Activated naive CD8-positive, alpha-beta T cell treated with anti-CD3 and anti-CD28 coated beads, Interleukin-2, amount 50 U/mL, for 24 hours (primary cell): Measurements from ENCODE around the gene OGA.

Source experiments
- ATAC-seq: fragments of 150-1000 bp; cut with Tn5 transposase; one replicate; pipeline ENCODE4 v1.10.0; 2021
- DNase-seq: peaks from one replicate; pipeline ENCODE4 v3.0.0; 2021
- H3K27ac Mint-ChIP-seq: one replicate; pipeline ENCODE4 v1.8.0; 2021; ENCODE audit warnings: mild to moderate bottlenecking, mixed read lengths
- H3K27me3 Mint-ChIP-seq: one replicate; pipeline ENCODE4 v1.8.0; 2021; ENCODE audit warnings: mixed read lengths
- H3K36me3 Mint-ChIP-seq: one replicate; pipeline ENCODE4 v1.8.0; 2021; ENCODE audit warnings: low read depth, mixed read lengths
- H3K4me1 Mint-ChIP-seq: one replicate; pipeline ENCODE4 v1.8.0; 2021; ENCODE audit warnings: mixed read lengths
- H3K4me3 Mint-ChIP-seq: one replicate; pipeline ENCODE4 v1.8.0; 2021; ENCODE audit warnings: mild to moderate bottlenecking, moderate library complexity, mixed read lengths
- H3K9me3 Mint-ChIP-seq: one replicate; pipeline ENCODE4 v1.8.0; 2021; ENCODE audit warnings: mixed read lengths

Gene OGA

DNA sequence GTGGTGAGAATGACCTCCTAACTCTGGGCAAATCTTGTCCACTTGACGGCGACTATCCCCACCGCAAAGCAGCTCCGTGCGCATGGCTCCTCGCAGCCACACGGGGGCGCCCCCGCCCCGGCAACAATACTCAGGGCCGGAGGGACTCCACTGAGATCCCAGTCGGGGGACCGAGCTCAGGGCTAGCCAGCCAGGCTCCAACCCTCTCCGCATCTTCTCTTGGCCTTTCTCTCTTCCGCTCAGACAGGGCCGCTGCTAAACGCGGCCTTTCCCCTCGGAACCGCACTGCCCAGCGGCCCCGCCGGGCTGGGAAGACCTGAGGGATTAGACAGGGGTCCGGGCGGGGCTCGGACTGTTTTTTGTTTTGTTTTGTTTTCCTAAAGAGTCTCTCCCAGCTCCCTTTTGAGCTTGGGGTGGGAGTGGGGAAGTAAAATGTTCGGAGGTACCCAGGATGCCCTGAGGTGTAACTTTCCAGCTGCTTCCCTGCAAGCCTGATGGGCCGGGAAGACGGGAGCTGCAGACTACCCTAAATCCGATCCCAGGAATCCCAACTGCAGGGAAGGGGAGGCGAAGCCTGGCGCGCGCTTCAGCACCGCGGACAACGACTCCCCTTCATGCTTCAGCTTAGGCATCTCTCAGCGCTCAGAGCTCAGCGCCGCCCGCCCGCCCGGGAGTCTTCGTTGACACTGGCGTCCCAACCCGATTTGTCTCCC lies 22.7 kb upstream of the OGA start:
- DNase-seq (peak; percentile 85), ATAC-seq (peak; percentile 76)
- Mint-ChIP-seq H3K27me3 (peaks cover 9% of the 10 kb centered on the region), H3K4me1 (peaks cover 53% of the 10 kb centered on the region), H3K4me3 (peak overlapping the region; percentile 83), H3K9me3 (no peaks in the 10 kb centered on the region), H3K36me3 (peaks cover 1% of the 10 kb centered on the region), H3K27ac (no peak overlapping the region)

DNA sequence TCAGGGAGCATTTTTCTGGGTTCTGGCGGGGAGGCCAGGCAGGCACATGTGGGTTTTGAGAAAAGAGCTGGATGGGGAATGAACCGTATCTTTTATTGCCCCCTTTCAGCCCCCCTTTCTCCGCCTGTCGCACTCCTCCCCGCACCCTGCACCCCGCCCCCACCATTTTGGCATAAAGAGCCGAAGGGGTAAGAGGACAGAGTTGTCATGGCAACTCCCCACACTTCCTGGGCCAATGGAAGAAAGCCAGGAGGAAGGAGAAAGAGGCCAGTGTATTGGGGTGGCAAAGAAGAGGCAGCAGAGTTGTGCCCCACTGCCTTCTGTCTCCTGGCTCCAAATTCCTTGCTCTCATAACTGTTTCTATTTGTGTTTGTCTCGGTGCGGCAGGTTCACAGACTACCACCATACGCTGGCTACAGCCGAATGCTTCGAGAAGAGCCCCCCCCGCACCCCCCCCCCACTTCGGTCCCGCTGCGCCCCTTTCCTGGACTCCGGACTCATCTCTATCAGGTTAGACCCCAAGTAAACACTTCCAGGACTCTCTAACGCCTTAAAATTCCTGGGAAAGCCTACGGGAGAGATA lies 21.9 kb upstream of the OGA start:
- no peak for ATAC-seq
- peaks cover 58% of the 10 kb centered on the region for H3K4me1 Mint-ChIP-seq
- peak overlapping the region; percentile 83 for H3K4me3 Mint-ChIP-seq
- no peaks in the 10 kb centered on the region for H3K36me3 Mint-ChIP-seq
- no peak for DNase-seq
- no peaks in the 10 kb centered on the region for H3K9me3 Mint-ChIP-seq
- H3K27me3 Mint-ChIP-seq, result peaks cover 9% of the 10 kb centered on the region
- H3K27ac Mint-ChIP-seq, result no peak overlapping the region

- ATAC-seq, result peak; percentile 17
- H3K36me3 Mint-ChIP-seq, result no peaks in the 10 kb centered on the region
- H3K27me3 Mint-ChIP-seq, result peaks cover 9% of the 10 kb centered on the region
- H3K27ac Mint-ChIP-seq, result no peak overlapping the region
- H3K9me3 Mint-ChIP-seq, result no peaks in the 10 kb centered on the region
- H3K4me1 Mint-ChIP-seq, result peaks cover 63% of the 10 kb centered on the region
- peak; percentile 70 for DNase-seq
- peak overlapping the region; percentile 67 for H3K4me3 Mint-ChIP-seq
Measured at GRCh38 chr10:101839416-101840063, 21.3 kb upstream of the OGA start.

DNA sequence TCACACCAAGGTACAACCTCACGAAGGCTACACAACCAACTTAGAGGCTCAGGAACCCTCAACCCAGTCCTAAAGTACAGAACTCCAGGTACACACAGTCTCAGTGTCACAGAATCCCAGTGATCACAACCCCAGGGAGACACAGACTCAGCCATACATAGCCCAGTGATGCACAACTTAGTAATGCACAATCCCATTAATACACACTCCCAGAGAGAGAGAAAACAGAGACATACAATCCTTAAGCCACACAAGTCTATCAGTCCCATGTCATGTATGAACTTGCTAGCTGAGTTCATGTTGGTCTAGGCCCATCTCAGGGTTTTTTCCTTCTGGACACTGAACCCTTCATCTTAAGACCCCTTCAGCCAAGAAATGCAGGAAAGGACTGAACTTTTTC lies 20.8 kb upstream of the OGA start:
- no peak overlapping the region for H3K27ac Mint-ChIP-seq
- DNase-seq, result no peak
- H3K4me1 Mint-ChIP-seq, result peaks cover 63% of the 10 kb centered on the region
- H3K4me3 Mint-ChIP-seq, result peak overlapping the region; percentile 67
- H3K9me3 Mint-ChIP-seq, result no peaks in the 10 kb centered on the region
- H3K27me3 Mint-ChIP-seq, result peaks cover 6% of the 10 kb centered on the region
- no peak for ATAC-seq
- no peaks in the 10 kb centered on the region for H3K36me3 Mint-ChIP-seq

DNA sequence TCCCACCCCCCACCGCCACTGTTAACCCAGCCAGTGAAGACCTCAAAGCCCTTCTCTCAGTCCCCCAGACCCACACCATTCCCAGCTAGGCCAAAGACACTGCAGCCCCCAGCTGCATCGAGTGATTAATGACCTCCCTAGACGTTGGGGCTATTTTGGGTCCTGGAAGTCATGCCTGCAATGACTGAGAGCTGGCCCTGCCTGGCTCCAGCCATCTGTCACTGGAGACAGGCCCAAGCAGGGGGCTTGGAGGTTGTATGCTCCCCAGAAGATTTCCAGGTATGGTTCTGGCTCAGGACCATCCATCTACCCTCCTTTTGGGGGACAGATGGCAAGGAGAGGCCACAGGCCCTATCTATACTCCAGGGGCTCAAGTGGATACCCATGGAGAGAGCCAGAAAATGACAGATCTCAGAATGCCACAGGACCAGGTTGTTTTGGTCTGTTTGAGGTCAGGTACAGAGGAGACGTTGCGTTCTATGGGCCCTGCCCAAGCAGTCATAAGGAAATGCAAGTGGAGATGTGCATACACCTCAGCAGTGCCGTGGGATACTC lies 20.2 kb upstream of the OGA start:
- Mint-ChIP-seq H3K36me3 (no peaks in the 10 kb centered on the region), H3K4me3 (no peak overlapping the region), H3K27me3 (peaks cover 6% of the 10 kb centered on the region), H3K9me3 (no peaks in the 10 kb centered on the region), H3K27ac (no peak overlapping the region), H3K4me1 (peaks cover 65% of the 10 kb centered on the region)
- DNase-seq, result no peak
- no peak for ATAC-seq

DNA sequence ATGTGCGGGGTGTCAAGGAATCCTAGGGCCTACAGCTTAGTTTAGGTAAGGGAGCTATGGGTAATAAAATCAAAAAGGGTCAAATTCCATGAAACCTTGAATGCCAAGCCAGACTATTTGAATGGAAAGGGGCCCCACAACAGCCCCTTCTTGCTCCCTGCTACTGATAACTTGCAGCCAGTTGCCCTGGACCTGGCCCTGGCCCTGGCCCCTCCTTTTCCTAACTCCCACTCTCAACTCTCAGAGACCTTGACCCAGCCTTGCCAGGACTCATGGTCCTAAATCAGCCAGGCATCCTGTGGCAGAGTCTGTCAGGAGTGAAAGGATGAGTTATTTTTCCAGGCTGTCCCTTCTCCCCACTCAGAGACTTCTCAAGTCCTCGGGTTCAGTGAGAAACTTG lies 19.5 kb upstream of the OGA start:
- Mint-ChIP-seq H3K9me3 (no peaks in the 10 kb centered on the region), H3K4me1 (peaks cover 64% of the 10 kb centered on the region), H3K27me3 (peaks cover 6% of the 10 kb centered on the region), H3K4me3 (no peak overlapping the region), H3K36me3 (no peaks in the 10 kb centered on the region), H3K27ac (no peak overlapping the region)
- ATAC-seq, result no peak
- DNase-seq, result no peak

DNA sequence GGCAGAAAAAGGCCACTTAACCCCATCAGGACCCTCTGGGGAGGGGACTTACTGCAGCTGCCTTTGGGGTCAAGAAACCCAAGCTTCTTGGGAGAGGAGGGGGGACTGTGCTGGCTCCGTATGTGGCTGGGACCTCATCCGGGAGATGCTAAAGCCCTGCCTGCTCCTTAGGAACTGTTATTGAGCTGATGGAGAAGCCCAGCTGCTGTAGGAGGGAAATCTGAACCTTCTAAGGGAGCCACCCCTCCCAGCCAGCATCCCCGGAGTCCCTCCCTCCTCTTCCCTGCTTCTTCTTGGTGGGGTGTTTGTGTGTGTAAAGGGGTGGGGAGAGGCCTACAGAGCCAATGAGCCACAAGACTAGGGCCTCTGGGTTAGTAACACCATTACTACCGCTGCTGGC lies 17.1 kb upstream of the OGA start:
- H3K36me3 Mint-ChIP-seq, result no peaks in the 10 kb centered on the region
- H3K27me3 Mint-ChIP-seq, result peaks cover 2% of the 10 kb centered on the region
- H3K9me3 Mint-ChIP-seq, result no peaks in the 10 kb centered on the region
- no peak overlapping the region for H3K4me3 Mint-ChIP-seq
- no peak overlapping the region for H3K27ac Mint-ChIP-seq
- H3K4me1 Mint-ChIP-seq, result peaks cover 58% of the 10 kb centered on the region
- DNase-seq, result no peak
- no peak for ATAC-seq

DNA sequence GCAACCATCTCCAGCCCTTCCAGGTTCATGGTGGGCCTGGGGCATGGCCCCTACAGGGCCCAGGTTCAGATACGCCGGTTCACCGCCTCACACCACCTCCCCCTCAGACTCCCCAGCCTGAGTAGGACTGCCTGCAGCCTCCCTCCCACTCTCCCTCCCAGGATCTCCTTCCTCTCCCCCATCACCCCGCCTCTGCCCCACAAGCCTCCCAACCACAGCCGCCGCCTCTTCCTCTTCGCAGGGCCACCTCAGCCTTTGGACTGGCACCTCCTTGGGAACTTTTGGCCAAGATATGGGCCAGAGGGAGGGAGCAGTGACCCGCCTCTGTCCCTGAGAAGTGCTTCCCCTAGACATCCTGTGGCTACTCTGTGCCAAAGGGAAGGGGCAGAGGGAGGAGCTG lies 16.1 kb upstream of the OGA start:
- no peak for ATAC-seq
- H3K9me3 Mint-ChIP-seq, result no peaks in the 10 kb centered on the region
- H3K4me3 Mint-ChIP-seq, result no peak overlapping the region

GRCh38 chr10:101833466-101833865 lies 15.2 kb upstream of the OGA start:
- no peaks in the 10 kb centered on the region for H3K9me3 Mint-ChIP-seq
- H3K27me3 Mint-ChIP-seq, result peaks cover 3% of the 10 kb centered on the region
- H3K4me1 Mint-ChIP-seq, result peaks cover 55% of the 10 kb centered on the region
- ATAC-seq, result no peak
- DNase-seq, result no peak
- H3K36me3 Mint-ChIP-seq, result no peaks in the 10 kb centered on the region
- no peak overlapping the region for H3K27ac Mint-ChIP-seq
- H3K4me3 Mint-ChIP-seq, result no peak overlapping the region

More for the DNA sequence above, 16.1 kb upstream of the OGA start:
- no peak for DNase-seq
- Mint-ChIP-seq H3K4me1 (peaks cover 60% of the 10 kb centered on the region), H3K27me3 (peaks cover 3% of the 10 kb centered on the region), H3K27ac (no peak overlapping the region), H3K36me3 (no peaks in the 10 kb centered on the region)

DNA sequence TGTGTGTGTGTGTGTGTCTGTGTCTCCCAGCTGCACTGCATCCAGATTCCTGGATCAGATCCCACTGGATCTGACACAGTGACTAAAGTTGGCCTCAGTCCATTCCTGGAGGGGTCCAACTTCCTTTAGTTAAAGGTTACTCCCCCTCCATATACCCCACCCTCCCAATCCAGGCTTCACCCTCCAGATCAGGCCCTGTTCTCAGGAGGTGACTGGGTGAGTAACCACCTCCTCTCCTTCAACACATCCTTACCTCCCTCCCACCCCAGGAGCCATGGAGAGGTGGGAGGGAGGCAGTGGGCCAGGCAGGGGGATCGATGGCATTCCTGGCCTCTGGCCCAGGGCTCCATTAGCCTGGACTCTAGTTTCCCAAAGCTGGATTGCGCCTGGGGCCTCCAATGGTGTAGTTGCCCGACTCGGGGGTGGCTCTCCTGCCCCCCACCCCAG lies 14.1 kb upstream of the OGA start:
- H3K36me3 Mint-ChIP-seq, result no peaks in the 10 kb centered on the region
- peaks cover 3% of the 10 kb centered on the region for H3K27me3 Mint-ChIP-seq
- no peak overlapping the region for H3K4me3 Mint-ChIP-seq
- no peak for ATAC-seq
- H3K9me3 Mint-ChIP-seq, result no peaks in the 10 kb centered on the region
- no peak for DNase-seq
- no peak overlapping the region for H3K27ac Mint-ChIP-seq
- H3K4me1 Mint-ChIP-seq, result peaks cover 55% of the 10 kb centered on the region

GRCh38 chr10:101831169-101831811 lies 13.0 kb upstream of the OGA start:
- peaks cover 52% of the 10 kb centered on the region for H3K4me1 Mint-ChIP-seq
- H3K4me3 Mint-ChIP-seq, result peak overlapping the region; percentile 75
- DNase-seq (no peak), ATAC-seq (no peak)
- H3K9me3 Mint-ChIP-seq, result no peaks in the 10 kb centered on the region
- H3K27ac Mint-ChIP-seq, result peak overlapping the region; percentile 91
- H3K27me3 Mint-ChIP-seq, result peaks cover 3% of the 10 kb centered on the region
- no peaks in the 10 kb centered on the region for H3K36me3 Mint-ChIP-seq

DNA sequence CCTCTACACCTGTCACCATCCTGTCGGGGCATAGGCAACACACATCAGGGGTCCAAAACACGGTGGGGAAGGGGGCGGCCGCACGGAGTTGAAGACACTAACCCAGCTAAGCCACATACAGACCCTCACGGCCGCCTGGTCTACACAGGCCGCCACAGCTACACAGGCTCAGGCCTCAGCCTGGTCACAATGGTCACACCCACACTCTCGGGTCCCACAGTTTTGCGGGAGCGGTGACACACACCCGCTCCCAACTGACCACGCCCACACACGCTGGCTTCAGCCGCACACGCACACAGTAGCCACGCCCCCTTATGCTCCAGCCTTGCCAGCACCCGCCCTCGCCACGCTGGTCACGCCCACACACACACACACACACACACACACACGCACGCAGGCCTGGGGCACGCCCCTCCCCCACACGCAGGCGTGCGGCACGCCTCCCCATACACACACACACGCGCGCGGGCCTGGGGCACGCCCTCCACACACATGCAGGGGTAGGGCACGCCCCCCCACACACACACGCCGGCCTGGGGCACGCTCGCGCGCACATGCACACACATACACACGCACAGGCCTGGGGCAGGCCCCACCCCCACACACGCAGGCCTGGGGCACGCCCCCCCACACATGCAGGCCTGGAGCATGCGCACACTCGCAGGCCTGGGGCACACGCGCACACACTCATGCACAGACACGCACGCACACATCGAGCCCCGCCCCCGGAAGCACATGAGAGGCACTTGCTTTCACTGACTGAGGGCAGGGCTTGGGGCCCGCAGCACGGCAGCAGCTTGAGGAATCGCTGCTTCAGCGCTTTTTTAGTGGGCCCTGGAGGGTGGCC lies 12.3 kb upstream of the OGA start:
- Mint-ChIP-seq H3K4me3 (peak overlapping the region; percentile 75), H3K36me3 (no peaks in the 10 kb centered on the region), H3K4me1 (peaks cover 46% of the 10 kb centered on the region), H3K27me3 (peaks cover 3% of the 10 kb centered on the region), H3K27ac (peak overlapping the region; percentile 91), H3K9me3 (no peaks in the 10 kb centered on the region)
- DNase-seq, result peak; percentile 89
- peak; percentile 71 for ATAC-seq

- Mint-ChIP-seq H3K4me1 (peaks cover 41% of the 10 kb centered on the region), H3K4me3 (peak overlapping the region; percentile 75), H3K27me3 (peaks cover 3% of the 10 kb centered on the region), H3K9me3 (no peaks in the 10 kb centered on the region), H3K36me3 (no peaks in the 10 kb centered on the region), H3K27ac (peak overlapping the region; percentile 91)
- peak; percentile 63 for DNase-seq
- no peak for ATAC-seq
Measured at GRCh38 chr10:101829561-101830315, 11.5 kb upstream of the OGA start.
